ENCODE results near the gene ALPL.
"Not testable (repeated sequence)": the region's sequence is repeated elsewhere in the genome, so short reads cannot be mapped to it uniquely, and the experiment has no call there.

Gene ALPL

DNA sequence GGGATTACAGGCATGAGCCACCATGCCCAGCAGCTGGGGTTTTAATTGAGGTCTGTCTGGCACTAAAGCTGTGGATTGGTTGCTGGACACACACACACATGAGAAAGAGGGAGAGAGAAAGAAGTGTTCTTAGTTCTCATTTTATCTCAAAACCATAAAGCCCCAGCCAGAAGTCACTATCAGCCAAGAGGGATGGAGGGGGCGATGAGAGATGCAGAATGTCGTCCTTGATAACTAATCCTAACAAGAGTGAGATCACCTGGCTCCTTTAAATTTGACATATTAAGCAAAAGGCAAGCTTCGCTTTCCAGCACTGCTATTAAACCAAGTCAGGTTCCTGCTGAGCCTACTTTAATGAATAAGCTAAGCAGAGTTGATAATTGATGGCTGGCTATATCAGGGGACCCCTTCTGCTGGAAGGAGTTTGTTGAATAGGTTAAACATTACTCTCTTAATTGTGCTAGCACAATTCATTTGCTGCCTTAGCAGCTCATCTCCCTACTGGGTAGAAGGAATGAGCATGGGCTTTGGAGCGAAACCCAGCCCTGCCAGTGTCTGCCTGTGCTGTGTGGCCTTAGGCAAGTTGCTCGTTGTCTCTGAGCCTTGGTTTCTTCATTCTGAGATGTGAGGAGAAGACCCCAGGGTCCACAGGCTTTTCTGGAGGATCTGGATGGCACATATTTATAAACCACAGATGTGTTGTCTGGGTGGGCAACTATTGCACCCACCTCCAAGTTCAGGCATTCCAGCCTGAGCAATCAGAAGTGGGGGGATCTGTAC lies 50.8 kb downstream of the ALPL start:
- DNase-seq (ENCODE audit: low read depth in 2 of 2): no peak

DNA sequence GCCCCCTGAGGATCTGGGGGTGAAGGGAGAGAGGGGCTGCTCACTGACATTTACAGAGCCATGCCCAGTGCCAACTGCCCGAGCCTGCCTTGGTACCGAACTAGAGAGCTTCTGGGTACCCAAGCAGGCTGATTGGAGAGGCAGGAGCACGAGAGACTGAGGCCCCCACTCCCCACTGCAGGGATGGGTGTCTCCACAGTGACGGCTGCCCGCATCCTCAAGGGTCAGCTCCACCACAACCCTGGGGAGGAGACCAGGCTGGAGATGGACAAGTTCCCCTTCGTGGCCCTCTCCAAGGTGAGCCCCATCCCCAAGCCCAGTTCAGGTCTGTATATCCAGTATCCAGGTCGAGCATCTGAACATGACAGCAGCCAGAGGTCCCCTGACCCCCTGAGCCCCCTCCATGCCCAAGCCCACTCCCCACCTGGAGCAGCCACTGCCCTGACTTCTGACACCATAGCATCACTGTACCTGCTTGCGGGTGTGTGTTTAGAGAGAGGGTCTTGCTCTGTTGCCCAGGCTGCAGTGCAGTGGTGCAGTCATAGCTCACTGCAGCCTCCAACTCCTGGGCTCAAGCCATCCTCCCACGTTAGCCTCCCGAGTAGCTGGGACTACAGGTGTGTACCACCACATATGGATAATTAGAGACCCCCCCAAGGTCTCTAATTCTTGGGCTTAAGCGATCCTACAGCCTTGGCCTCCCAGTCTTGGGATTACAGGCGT lies 51.9 kb downstream of the ALPL start:
- no peak for DNase-seq (ENCODE audit: low read depth in 2 of 2)

DNA sequence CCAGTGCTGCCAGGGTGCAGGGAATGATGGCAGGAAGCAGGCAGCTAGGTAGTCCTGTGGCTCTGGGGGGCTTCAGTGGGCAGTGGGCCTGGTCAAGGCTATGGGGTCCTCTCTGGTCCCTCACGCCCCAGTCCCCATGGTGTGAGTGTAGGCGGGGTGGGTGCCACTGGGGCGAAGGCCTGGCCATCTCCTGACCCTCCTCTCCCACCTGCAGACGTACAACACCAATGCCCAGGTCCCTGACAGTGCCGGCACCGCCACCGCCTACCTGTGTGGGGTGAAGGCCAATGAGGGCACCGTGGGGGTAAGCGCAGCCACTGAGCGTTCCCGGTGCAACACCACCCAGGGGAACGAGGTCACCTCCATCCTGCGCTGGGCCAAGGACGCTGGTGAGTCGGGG lies 53.7 kb downstream of the ALPL start:
- DNase-seq (ENCODE audit: low read depth in 2 of 2): no peak

DNA sequence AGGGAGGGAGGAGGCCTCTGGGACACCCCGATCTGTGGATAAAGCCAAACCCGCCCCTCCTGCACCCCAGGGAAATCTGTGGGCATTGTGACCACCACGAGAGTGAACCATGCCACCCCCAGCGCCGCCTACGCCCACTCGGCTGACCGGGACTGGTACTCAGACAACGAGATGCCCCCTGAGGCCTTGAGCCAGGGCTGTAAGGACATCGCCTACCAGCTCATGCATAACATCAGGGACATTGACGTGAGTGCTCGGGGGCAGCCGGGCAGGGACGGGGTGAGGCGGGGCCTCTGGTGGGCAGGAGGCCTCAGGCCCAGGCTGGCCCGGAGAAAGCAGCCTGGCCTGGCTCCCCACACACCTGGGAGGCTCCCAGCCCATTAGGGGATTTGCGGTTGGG lies 54.7 kb downstream of the ALPL start:
- no peak for DNase-seq (ENCODE audit: low read depth in 2 of 2)

DNA sequence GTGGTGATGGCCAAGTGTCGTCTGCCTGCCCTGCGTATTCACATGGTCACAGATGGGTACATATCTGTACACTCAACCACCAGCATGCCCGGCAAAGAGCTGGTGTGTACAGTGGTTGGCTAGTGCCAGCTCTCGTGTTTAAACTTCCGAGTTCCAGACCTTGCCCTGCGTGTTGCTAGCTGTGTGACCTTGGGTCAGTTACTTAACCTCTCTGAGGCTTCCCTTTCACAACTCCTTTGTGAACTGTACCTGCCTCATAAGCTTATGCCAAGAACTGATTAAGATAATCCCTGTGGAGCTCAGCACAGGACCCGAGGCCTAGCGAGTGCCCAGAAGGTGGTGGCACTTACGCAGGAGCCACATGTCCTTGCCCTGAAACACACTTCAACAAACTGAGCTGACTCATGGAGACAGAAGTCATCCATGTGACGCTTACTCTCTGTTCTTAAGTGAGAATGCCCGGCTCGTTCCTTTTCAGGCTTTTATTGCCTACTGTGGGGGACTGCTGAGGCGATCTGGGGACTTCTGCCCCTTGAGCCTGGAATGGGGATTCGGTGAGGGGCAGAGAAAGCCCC lies 55.4 kb downstream of the ALPL start:
- no peak for DNase-seq (ENCODE audit: low read depth in 2 of 2)

DNA sequence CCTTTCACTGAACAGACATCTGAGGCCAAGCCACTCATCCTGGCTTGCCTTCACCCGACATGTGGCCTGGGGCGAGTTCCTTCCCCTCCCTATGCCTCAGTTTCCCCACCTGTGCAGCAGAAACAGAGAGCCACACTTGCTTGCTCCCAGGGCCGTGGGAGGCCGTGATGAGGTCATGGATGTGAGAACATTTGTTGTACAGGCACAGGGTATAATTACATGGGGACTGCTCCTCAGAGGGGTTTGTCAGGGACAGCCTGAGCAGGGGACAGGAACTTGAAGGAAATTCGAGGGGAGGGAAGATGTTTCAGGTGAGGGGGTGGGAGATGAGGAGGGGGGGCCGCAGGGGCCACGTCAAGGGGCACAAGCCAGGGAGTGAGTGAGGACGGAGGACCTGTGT lies 56.1 kb downstream of the ALPL start:
- DNase-seq (ENCODE audit: low read depth in 2 of 2): no peak

DNA sequence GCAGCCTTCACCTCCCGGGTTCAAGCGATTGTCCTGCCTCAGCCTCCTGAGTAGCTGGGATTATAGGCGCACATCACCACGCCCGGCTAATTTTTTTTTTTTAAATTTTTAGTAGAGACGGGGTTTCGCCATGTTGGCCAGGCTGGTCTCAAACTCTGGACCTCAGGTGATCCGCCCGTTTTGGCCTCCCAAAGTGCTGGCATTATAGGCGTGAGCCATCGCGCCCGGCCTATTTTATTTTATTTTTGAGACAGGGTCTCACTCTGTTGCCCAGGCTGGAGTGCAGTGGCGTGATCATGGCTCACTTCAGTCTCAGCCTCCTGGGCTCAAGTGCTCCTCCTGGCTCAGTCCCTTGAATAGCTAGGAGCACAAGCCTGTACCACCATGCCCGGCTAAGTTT lies 57.1 kb downstream of the ALPL start:
- DNase-seq (ENCODE audit: low read depth in 2 of 2): not testable (repeated sequence)

DNA sequence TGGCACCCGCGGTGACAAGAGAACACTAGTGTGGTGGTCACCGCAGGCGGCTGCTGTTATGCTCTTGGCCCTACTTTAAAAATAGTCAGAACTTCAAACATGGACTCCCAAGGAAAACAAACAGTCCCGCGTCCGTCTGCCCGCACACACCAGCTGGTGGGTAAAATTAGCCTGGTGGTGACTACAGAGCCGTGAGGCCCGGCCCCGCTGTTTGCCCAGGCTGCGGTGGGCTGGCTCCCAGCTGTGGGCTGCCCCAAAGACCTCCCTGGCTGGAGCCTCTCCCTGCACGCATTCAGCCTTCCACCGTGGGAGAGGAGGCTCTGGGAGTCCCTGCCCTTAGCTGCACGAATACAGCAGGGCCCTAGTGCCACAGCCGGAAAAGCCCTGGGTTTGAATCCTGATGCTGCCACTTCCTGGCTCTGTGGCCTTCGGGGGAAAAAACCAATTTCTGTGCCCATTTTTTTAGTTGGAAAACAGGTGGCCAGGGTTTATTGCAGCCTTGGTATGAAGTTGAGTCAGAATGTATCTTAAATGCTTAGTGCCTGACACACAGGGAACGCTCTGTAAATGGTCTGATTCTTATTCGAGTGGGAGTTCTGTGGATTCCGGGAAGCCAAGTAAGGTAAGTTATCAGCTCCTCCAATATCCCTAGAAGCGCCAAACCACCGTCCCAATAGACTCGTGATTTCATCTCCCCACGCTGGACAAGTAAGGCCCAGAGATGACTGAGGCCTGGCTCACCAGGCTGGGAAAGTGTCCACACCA lies 58.2 kb downstream of the ALPL start:
- DNase-seq (ENCODE audit: low read depth in 2 of 2): peak in 1 of 2 experiments; percentile 40

DNA sequence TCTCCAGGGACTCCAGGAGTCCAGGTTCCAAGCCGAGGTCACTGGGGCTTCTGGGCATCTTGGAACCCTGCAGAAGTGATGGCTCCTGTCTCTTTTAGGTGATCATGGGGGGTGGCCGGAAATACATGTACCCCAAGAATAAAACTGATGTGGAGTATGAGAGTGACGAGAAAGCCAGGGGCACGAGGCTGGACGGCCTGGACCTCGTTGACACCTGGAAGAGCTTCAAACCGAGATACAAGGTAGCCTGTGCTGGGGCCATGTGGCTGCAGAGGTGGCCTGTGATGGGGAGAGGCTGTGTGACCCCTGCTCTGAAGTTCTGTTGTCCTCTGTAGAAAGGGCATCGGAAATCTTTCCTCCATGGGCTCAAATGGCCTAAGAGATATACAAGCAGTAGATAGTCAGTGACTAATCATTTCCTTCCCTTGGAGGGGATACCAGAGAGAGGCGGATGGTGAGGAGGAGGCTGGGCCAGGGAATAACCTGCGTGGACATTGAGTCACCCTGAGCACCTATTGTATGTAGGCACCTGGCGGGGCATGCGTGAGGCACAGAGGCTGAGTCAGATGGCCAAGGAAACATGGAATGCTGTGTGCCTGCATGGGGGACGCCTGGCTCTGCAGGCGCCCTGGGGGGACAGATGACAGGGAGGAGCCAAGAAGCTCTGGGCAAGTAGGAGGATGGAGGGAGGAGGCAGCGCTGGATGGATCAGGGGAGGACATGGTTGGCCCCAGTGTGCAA lies 59.0 kb downstream of the ALPL start:
- DNase-seq (ENCODE audit: low read depth in 2 of 2): no peak

DNA sequence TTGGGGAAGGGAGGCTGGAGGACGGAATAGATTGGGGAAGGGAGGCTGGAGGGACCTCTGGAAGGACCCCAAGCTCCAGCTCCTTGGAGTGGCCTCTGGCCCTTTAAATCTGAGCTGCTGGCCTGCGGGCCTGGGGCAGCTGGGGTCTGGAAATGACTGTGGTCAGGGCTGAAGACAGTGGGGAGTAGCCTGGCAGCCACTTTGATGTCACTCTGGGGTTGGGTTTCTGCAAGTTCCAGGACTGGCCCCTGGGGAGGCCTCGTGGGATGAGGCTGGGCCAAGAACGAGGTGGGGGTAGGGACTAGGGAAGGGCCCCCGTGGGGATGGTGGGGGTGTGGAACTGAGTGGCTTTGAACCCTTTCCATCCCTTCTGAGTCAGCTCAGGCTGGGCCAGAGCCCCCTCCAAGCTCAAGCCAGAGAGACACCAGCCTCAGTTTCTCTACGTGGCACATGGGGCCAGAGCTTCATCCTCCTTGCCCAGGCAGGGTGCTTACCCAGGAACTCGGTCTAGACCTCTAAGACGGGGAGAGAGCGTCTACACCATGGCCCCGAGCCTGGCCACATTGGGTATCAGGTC lies 59.7 kb downstream of the ALPL start:
- DNase-seq (ENCODE audit: low read depth in 2 of 2): no peak

DNA sequence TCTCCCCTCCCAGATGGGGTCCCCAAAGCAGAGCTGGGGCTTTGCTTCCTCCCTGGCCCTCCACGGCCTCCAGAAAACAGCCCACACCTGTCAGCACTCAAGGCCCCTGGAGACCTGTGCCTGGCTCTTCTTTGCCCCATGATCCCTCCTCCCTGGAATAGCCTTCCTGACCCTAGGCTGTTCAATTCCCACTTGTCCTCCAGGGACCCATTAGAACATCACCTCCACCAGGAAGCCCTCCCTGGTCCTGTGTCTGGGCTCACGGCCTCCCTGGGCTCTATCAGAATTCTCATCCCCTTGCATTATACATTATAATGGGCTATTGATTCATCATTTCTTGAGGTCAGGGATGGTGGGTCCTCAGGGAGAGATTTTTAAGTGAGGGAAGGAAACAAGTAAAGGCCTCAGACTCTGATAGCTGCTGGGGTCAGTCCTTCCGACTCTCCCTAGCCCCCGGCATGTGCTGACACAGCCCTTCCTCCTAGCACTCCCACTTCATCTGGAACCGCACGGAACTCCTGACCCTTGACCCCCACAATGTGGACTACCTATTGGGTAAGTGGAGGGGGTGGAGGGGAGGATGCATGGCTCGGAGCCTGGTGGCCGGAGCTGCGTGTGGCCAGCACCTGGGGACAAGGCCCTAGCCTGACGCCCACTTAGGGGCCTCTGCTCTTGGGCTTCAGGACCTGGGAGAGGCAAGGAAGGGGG lies 60.8 kb downstream of the ALPL start:
- no peak for DNase-seq (ENCODE audit: low read depth in 2 of 2)

DNA sequence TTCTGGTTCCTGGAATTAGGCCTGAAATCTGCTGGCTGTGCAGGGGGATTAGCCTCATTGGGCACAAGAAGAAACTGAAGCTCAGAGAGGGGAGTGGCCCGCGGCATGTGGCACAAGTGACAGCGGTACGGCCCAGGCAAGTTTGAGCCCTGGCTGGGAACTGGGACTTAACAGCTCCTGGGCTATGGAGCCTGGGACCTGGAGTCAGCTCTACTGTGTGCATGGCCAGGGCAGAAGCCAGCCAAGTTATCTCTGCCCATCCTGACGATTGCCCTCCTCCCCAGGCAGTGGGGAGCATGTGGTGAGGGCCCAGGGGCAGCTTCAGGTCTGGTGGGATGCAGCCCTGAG lies 61.3 kb downstream of the ALPL start:
- no peak for DNase-seq (ENCODE audit: low read depth in 2 of 2)

DNA sequence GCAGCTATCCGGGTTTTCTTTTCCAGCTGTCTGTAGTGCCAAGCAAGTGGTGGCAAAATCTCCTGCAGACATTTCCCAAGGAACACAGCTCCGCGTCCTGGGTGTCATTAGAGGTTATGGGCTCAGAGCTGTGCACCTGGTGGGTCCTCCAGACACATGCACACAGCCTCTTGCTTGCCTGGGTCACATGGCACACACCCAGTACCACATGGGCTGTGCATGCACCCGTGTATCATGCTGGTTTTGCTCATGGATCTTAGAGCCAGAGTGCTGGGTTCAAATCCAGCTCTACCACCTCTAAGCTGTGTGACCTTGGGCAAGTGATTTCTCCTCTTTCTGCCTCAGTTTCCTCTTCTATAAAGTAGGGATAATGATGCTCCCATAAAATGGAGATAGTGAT lies 61.7 kb downstream of the ALPL start:
- DNase-seq (ENCODE audit: low read depth in 2 of 2): no peak

DNA sequence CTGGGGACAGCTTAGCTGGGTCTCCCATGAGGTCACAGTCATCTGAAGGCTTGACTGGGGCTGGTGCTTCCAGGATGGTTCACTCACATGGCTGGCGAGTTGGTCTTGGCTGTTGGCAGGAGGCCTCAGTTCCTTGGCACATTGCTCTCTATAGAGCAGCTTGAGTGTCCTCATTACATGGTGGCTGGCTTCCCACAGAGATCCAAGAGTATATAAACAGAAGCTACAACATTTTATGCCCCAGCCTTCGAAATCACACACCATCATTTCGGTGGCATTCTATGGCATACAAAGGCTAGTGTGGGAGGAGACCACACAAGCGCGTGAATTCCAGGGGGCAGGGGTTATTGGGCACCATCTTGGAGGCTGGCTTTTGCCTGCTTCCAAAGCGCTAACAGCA lies 63.0 kb downstream of the ALPL start:
- DNase-seq (ENCODE audit: low read depth in 2 of 2): no peak

DNA sequence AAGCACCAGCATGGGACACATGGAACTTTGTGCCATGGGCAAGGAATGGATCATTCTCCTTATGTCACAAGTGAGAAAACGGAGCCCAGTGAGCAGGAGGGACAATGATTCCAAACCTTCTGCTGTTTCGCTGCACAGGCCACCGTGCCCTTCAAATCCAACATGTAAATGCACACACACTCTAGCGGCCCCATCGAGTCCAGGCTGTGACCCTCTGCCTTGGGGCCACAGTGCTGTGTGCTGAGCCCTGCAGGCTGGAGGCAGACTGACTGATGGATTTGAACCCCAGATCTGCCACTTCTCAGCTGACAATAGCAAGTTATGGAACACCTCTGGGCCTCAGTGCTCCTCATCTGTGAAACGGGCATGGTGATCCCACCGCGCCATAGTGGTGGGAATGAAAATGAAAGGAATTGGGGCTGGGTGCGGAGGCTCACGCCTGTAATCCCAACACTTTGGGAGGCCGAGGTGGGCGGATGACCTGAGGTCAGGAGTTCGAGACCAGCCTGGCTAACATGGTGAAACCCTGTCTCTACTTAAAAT lies 63.6 kb downstream of the ALPL start:
- no peak for DNase-seq (ENCODE audit: low read depth in 2 of 2)

DNA sequence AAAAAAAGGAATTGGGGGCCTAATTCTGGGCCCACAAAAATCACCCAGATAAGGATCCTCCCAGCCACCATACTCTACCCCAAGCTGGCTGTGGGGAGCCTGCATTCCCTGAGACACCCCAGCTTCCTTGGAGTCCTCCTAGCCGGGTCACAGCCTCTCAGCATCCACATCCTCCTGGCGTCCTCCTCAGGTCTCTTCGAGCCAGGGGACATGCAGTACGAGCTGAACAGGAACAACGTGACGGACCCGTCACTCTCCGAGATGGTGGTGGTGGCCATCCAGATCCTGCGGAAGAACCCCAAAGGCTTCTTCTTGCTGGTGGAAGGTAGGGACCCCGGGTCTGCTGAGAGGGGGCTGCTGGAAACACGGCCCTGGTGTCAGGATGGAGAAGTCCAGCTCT lies 64.3 kb downstream of the ALPL start:
- no peak for DNase-seq (ENCODE audit: low read depth in 2 of 2)

DNA sequence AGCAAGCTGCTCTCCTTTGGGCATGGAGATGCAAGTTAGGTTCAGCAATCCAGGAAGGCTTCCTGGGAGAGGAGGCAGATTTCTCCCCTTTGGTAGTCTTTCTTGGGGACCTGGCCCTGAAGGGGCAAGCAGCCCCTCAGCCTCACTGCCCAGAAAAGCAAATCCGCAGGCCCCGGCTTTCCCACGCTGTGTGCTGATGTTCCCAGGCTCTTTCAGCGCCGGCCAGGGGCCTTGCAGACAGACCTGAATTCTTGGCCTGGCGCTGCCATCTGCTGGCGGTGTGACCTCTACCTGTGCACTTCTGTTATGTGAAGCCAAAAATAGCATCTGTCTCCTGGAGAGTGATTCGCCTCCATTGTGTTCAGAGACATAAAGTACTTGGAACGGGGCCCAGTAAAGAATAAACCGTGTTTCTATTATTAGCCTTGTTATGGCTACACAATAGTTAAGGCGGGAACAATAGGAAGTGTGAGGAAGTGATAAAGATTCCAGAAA lies 64.8 kb downstream of the ALPL start:
- DNase-seq (ENCODE audit: low read depth in 2 of 2): peak; percentile 39 to 42

DNA sequence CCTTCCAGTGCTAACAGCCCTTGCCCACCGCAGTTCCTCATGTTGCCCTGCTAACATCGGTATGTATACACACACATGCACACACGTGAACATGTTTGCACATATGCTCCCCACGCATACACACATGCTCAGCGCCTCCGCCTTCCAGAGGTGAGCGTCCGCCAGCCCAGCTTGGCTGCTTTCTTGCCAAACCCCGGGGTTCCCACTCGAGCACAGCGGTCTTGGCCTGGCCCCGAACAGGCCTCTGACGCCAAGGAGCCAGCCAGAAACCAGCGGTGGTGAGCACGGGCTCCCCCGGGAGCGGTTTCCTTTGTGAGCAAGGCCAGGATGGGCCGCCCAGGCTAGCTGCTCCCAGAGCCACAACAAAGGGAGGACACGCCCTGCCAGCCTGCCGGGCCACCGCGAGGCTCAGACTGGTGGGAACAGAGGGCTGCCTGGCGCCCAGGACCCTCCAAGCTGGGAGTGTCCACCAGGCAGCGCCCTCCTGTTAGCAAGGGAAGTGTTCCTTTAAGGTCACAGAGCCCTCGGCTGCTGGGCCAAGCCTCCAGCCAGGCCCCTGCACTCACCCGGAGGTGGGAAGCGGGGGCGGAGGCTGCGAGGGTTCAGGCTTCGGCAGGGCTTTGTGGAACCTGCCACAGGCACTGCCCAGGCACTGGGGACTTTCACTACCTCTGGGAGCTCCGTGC lies 65.4 kb downstream of the ALPL start:
- DNase-seq (ENCODE audit: low read depth in 2 of 2): no peak

DNA sequence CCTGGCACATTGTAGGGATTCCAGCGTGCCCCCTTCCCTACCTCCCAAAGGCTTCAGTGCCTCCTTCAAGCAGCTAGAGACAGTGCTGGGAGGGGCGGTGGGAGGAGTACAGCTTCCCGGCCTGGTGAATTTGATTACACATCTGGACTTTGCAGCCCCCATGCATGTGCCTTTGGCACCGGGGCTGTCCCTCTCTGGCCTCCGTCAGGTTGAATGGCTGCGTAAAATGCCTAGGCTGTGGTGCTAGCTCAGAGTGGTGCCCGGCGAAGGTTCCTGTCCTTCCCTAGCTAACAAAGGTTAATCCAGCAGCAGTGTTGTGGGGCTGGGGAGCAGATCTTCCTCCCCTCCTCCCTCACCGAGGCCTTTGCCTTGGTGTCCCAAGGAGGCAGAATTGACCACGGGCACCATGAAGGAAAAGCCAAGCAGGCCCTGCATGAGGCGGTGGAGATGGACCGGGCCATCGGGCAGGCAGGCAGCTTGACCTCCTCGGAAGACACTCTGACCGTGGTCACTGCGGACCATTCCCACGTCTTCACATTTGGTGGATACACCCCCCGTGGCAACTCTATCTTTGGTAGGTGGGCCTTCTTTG lies 66.2 kb downstream of the ALPL start:
- no peak for DNase-seq (ENCODE audit: low read depth in 2 of 2)
